ENCODE measurements around the gene ZNF700. TPM values are rescaled to one million over a fixed set of nuclear protein-coding genes. Genes with fewer than 3 reads are reported as not detected.
"Not testable (repeated sequence)": the region's sequence is repeated elsewhere in the genome, so short reads cannot be mapped to it uniquely, and the experiment has no call there.

ZNF700 gene
- polyA plus RNA-seq, 1 donor from 2014 or later: 35.9 TPM

GRCh38 chr19:11931513-11931912, 6.6 kb downstream of the ZNF700 start:
- Histone ChIP-seq H3K27ac (ENCODE audit: low read length) (no peak overlapping the region), H3K4me3 (ENCODE audit: low read length) (no peak overlapping the region), H3K9me2 (ENCODE audit: insufficient read depth, low read length) (no peaks in the 10 kb centered on the region), H3K4me2 (ENCODE audit: low read length) (no peak overlapping the region), H3K36me3 (ENCODE audit: insufficient read depth, low read length) (no peaks in the 10 kb centered on the region), H3K79me2 (replicated peaks; ENCODE audit: insufficient read depth, low read length) (peaks cover 27% of the 10 kb centered on the region), H4K20me1 (ENCODE audit: insufficient read depth) (no peaks in the 10 kb centered on the region), H3F3A (ENCODE audit: insufficient read depth, low read length, poor library complexity, severe bottlenecking) (no peaks in the 10 kb centered on the region), H3K9me3 (ENCODE audit: low read length) (no peaks in the 10 kb centered on the region), H2AFZ (ENCODE audit: low read depth, low read length) (no peak overlapping the region), H3K9ac (ENCODE audit: low read length) (no peak overlapping the region), H3K27me3 (ENCODE audit: insufficient read depth, low read depth, low read length) (no peaks in the 10 kb centered on the region)
- TF ChIP-seq TAF1 (IDR thresholded peaks at IDR 0.05; ENCODE audit: low read depth) (no peak), SMC3 (conservative IDR thresholded peaks at IDR 0.05; ENCODE audit: poor library complexity) (no peak), POLR2AphosphoS5 (IDR thresholded peaks at IDR 0.05) (no peak), EP300 (conservative IDR thresholded peaks at IDR 0.05; ENCODE audit: poor library complexity, severe bottlenecking) (no peak), CTCF (IDR thresholded peaks at IDR 0.05; ENCODE audit: poor library complexity, severe bottlenecking) (no peak), RAD21 (conservative IDR thresholded peaks at IDR 0.05) (no peak), MXI1 (conservative IDR thresholded peaks at IDR 0.05; ENCODE audit: poor library complexity, severe bottlenecking) (no peak), EZH2 (IDR thresholded peaks at IDR 0.05; ENCODE audit: borderline replicate concordance, insufficient read depth, low read length, poor library complexity, severe bottlenecking) (no peak)
- TF ChIP-seq, protein P1, sequence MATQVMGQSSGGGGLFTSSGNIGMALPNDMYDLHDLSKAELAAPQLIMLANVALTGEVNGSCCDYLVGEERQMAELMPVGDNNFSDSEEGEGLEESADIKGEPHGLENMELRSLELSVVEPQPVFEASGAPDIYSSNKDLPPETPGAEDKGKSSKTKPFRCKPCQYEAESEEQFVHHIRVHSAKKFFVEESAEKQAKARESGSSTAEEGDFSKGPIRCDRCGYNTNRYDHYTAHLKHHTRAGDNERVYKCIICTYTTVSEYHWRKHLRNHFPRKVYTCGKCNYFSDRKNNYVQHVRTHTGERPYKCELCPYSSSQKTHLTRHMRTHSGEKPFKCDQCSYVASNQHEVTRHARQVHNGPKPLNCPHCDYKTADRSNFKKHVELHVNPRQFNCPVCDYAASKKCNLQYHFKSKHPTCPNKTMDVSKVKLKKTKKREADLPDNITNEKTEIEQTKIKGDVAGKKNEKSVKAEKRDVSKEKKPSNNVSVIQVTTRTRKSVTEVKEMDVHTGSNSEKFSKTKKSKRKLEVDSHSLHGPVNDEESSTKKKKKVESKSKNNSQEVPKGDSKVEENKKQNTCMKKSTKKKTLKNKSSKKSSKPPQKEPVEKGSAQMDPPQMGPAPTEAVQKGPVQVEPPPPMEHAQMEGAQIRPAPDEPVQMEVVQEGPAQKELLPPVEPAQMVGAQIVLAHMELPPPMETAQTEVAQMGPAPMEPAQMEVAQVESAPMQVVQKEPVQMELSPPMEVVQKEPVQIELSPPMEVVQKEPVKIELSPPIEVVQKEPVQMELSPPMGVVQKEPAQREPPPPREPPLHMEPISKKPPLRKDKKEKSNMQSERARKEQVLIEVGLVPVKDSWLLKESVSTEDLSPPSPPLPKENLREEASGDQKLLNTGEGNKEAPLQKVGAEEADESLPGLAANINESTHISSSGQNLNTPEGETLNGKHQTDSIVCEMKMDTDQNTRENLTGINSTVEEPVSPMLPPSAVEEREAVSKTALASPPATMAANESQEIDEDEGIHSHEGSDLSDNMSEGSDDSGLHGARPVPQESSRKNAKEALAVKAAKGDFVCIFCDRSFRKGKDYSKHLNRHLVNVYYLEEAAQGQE (IDR thresholded peaks at IDR 0.05; ENCODE audit: borderline replicate concordance): no peak

- H3F3A ChIP-seq (ENCODE audit: insufficient read depth, low read length, poor library complexity, severe bottlenecking); H3K27ac ChIP-seq (ENCODE audit: low read length); H3K36me3 ChIP-seq (ENCODE audit: insufficient read depth, low read length); H3K9ac ChIP-seq (ENCODE audit: low read length); H3K4me2 ChIP-seq (ENCODE audit: low read length); H3K9me3 ChIP-seq (ENCODE audit: low read length); H3K4me3 ChIP-seq (ENCODE audit: low read length); H4K20me1 ChIP-seq (ENCODE audit: insufficient read depth); H3K9me2 ChIP-seq (ENCODE audit: insufficient read depth, low read length); H2AFZ ChIP-seq (ENCODE audit: low read depth, low read length); H3K27me3 ChIP-seq (ENCODE audit: insufficient read depth, low read depth, low read length): not testable (repeated sequence)
- H3K79me2 ChIP-seq (replicated peaks; ENCODE audit: insufficient read depth, low read length): peaks cover 14% of the 10 kb centered on the region
Observed at GRCh38 chr19:11935829-11936228, 10.9 kb downstream of the ZNF700 start.

GRCh38 chr19:11938383-11938782, 13.5 kb downstream of the ZNF700 start:
- not testable (repeated sequence) for H4K20me1 ChIP-seq (ENCODE audit: insufficient read depth); H3K27me3 ChIP-seq (ENCODE audit: insufficient read depth, low read depth, low read length); H2AFZ ChIP-seq (ENCODE audit: low read depth, low read length); H3K27ac ChIP-seq (ENCODE audit: low read length); H3K9ac ChIP-seq (ENCODE audit: low read length); H3K36me3 ChIP-seq (ENCODE audit: insufficient read depth, low read length); H3K9me3 ChIP-seq (ENCODE audit: low read length); H3K4me3 ChIP-seq (ENCODE audit: low read length); H3F3A ChIP-seq (ENCODE audit: insufficient read depth, low read length, poor library complexity, severe bottlenecking); H3K9me2 ChIP-seq (ENCODE audit: insufficient read depth, low read length); H3K4me2 ChIP-seq (ENCODE audit: low read length)
- peaks cover 17% of the 10 kb centered on the region for H3K79me2 ChIP-seq (replicated peaks; ENCODE audit: insufficient read depth, low read length)

GRCh38 chr19:11941361-11941887, 16.5 kb downstream of the ZNF700 start:
- not testable (repeated sequence) for H3F3A ChIP-seq (ENCODE audit: insufficient read depth, low read length, poor library complexity, severe bottlenecking); H3K79me2 ChIP-seq (replicated peaks; ENCODE audit: insufficient read depth, low read length); H3K9me2 ChIP-seq (ENCODE audit: insufficient read depth, low read length); H3K4me3 ChIP-seq (ENCODE audit: low read length); H3K36me3 ChIP-seq (ENCODE audit: insufficient read depth, low read length); H3K9ac ChIP-seq (ENCODE audit: low read length); H4K20me1 ChIP-seq (ENCODE audit: insufficient read depth); H3K4me2 ChIP-seq (ENCODE audit: low read length); H2AFZ ChIP-seq (ENCODE audit: low read depth, low read length); H3K27ac ChIP-seq (ENCODE audit: low read length); H3K27me3 ChIP-seq (ENCODE audit: insufficient read depth, low read depth, low read length)
- peaks cover 19% of the 10 kb centered on the region for H3K9me3 ChIP-seq (ENCODE audit: low read length)

Data from neural cell (in vitro differentiated cells).